Measurements from ENCODE around the gene DCUN1D1. TPM values are rescaled to one million over a fixed set of nuclear protein-coding genes. Genes with fewer than 3 reads are reported as not detected.

The DCUN1D1 gene
- total and polyA plus RNA-seq, 10 of the 15 experiments (the other 5 are each of a cell fraction or from before 2014, with no cell fraction given): 19.8 to 47.4 (median 30.8) TPM

- POLR2A ChIA-PET: interaction anchor here (1.4 kb wide), 1 partner anchor 10 kb away, joined by 5 read pairs; no protein-coding TSS in a partner anchor
- ATAC-seq: 0 out of 3 replicates have a peak, but pooled peaks have one; percentile 18
Observed at GRCh38 chr3:182969277-182969676, 11.1 kb downstream of the DCUN1D1 start.

More at GRCh38 chr3:182969277-182969676, 11.1 kb downstream of the DCUN1D1 start:
- ChIA-PET SMC1A (ENCODE audit: uncharacterized antibody, unreplicated experiment) (interaction anchor here (0.6 to 3.4 kb wide), 11 partner anchors 10 to 255 kb away, joined by 3 to 23 read pairs (median 4); no protein-coding TSS in a partner anchor), RAD21 (ENCODE audit: unreplicated experiment) (interaction anchor here (1.0 to 1.6 kb wide), 2 partner anchors 255 to 412 kb away, joined by 3 read pairs; no protein-coding TSS in a partner anchor), CTCF (interaction anchor here (0.8 to 2.5 kb wide), 4 partner anchors 9 to 60 kb away, joined by 3 to 10 read pairs (median 4); no protein-coding TSS in a partner anchor)
- no peaks in the 10 kb centered on the region for H3K27me3 ChIP-seq (replicated peaks in 1 of 2; ENCODE audit: control insufficient read depth in 2 of 2, insufficient read depth in 2 of 2, low read length in 1 of 2)
- H3K4me2 ChIP-seq (ENCODE audit: control insufficient read depth, insufficient read depth): no peak overlapping the region
- no peaks in the 10 kb centered on the region; a peak in 1 of 4 replicates for H3K36me3 ChIP-seq (ENCODE audit: control insufficient read depth in 2 of 2, insufficient read depth in 2 of 2, low read length in 1 of 2)
- no peak overlapping the region for H2AFZ ChIP-seq (ENCODE audit: control insufficient read depth, low read depth, low read length)
- intact Hi-C loops (cut with micrococcal nuclease; ENCODE audit: unreplicated experiment) (no loop called here), in situ Hi-C loops (cut with MboI) (no loop called here)
- no peak for FAIRE-seq
- TF ChIP-seq MYC (IDR thresholded peaks at IDR 0.05; ENCODE audit: insufficient read depth, insufficient read length, insufficient replicate concordance, low read length, severe bottlenecking) (no peak), BRCA1 (IDR thresholded peaks at IDR 0.05; ENCODE audit: low read depth, low read length) (no peak), ZNF274 (IDR thresholded peaks at IDR 0.05; ENCODE audit: insufficient read depth, insufficient read length) (no peak), IRF3 (IDR thresholded peaks at IDR 0.05) (no peak), REST (IDR thresholded peaks at IDR 0.05; ENCODE audit: low read depth, low read length) (no peak), ZBTB33 (IDR thresholded peaks at IDR 0.05) (no peak), RAD51 (IDR thresholded peaks at IDR 0.05) (peak; percentile 48), MEF2A (IDR thresholded peaks at IDR 0.05; ENCODE audit: insufficient read depth, low read depth, low read length) (no peak), MTA3 (IDR thresholded peaks at IDR 0.05; ENCODE audit: borderline replicate concordance, low read length) (no peak)
- H3K4me3 ChIP-seq: no peak overlapping the region
- peak overlapping the region; percentile 37 for H3K27ac ChIP-seq (ENCODE audit: control insufficient read depth, insufficient read depth)
- peaks cover 28% of the 10 kb centered on the region for H3K4me1 ChIP-seq (ENCODE audit: control insufficient read depth, insufficient read depth, low read length)
- no peak overlapping the region for H3K9ac ChIP-seq (ENCODE audit: control insufficient read depth, insufficient read depth, low read length)
- no TSS peak for BruUV-seq (replicated peaks)
- H3K79me2 ChIP-seq (ENCODE audit: control insufficient read depth, insufficient read depth, low read length): peaks cover 61% of the 10 kb centered on the region
- DNase-seq (ENCODE audit: low read depth, low spot score): no peak
- no peaks in the 10 kb centered on the region; the same call in 2 of the 3 replicates for H3K9me3 ChIP-seq (replicated peaks; ENCODE audit: control insufficient read depth, insufficient read depth, low read length)
- H4K20me1 ChIP-seq (ENCODE audit: control insufficient read depth, insufficient read depth): no peaks in the 10 kb centered on the region
